ENCODE measurements around the gene ALDOA.

DNA sequence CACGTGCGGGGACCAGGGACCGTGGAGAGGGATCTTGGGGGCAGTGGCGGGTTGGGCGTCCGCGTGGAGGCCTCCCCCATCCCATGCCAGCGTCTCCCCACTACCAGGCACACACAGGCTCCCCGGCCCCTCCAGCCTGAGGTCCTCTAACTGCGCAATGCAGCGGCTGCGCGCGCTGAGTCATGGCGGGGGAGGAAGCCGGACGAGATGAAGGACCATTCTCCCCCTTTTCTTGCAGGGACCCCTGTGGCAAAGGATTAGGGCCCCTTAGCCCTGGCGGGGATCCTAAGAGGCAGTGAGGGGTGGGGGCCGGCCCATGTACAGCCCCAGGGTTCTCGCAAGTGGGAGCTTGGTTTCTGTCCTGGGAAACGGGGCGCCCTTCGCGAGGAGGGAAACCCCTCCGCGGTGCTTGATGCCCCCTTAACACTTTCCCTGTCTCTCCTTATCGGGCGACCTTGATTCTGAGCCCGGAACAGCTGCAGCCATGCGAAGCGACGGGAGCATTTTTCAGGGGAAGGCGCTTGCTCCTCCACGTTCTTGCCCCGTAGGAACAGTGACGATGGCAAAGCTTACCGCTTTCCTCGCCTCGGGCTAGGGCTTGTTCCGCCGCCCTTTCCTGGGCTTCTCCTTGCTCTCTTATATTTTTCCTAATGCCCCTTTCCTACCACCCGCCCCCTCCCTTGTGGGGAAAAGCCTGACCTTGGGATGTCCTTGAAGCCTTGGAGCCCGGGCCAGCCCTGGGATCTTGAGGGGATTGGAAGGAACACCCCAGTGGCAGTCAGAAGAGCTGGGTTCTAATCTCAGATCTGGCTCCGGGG is 592 bp downstream of the ALDOA start:
- TF ChIP-seq PREB (CRISPR knock-in tag; IDR thresholded peaks at IDR 0.05) (no peak), RBM34 (IDR thresholded peaks at IDR 0.05; ENCODE audit: borderline replicate concordance, insufficient read depth, low read length) (no peak), ETV6 (IDR thresholded peaks at IDR 0.05; ENCODE audit: borderline replicate concordance in 1 of 2, low read depth in 2 of 2, low read length in 1 of 2) (no peak), ETV6 (CRISPR knock-in tag; IDR thresholded peaks at IDR 0.05; ENCODE audit: borderline replicate concordance) (no peak)
- TF ChIP-seq, protein P1, sequence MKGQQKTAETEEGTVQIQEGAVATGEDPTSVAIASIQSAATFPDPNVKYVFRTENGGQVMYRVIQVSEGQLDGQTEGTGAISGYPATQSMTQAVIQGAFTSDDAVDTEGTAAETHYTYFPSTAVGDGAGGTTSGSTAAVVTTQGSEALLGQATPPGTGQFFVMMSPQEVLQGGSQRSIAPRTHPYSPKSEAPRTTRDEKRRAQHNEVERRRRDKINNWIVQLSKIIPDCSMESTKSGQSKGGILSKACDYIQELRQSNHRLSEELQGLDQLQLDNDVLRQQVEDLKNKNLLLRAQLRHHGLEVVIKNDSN (CRISPR knock-in tag; IDR thresholded peaks at IDR 0.05), result no peak

Data from K562 (cell line).